GM19043 (cell line): ENCODE results near the gene VAC14.

Source experiments
- ATAC-seq: cut with Tn5 transposase; IDR thresholded peaks from one replicate; pipeline ENCODE4 v1.9.1; 2021; ENCODE audit warnings: low read depth; ENCODE audit not compliant: unreplicated experiment

The VAC14 gene

DNA sequence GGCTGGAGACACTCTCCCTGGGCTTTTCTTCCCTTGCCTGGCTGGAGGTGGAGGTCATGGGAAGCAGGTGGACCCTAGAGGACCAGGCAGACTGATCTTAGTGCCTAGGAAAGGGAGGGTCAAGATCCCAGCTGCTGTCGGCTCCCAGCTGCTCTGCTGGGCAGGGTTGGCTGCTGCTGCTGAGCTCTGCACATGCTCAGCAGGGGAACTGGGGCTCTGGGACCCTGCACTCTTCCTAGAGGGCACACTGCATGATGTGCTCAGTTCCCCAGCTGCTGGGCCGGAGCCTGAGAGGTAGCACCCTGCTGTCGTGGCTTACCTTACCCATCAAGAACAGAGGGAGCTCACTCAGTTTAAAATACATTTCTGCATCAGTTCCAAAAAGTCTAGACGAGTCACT is 34.3 kb downstream of the VAC14 start:
- ATAC-seq, result no peak

DNA sequence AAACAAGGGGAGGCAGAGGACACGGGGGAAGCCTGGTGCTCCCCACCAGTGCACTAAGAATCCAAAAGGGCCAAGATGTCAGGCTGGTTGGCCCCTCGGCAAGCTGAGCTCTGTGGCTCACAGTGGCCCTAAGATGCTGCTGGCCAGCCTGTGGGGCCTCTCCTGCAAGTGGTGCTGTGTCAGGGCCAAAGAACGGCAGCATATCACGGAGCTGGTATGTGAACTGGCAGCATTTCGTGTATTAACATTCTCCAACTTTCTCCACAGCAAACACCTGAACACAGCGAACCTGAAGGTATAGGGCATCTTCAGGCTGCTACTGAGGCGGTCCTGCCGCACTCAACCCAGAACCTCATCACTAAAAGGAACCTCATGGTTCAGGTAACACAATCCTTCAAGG is 34.8 kb downstream of the VAC14 start:
- no peak for ATAC-seq

DNA sequence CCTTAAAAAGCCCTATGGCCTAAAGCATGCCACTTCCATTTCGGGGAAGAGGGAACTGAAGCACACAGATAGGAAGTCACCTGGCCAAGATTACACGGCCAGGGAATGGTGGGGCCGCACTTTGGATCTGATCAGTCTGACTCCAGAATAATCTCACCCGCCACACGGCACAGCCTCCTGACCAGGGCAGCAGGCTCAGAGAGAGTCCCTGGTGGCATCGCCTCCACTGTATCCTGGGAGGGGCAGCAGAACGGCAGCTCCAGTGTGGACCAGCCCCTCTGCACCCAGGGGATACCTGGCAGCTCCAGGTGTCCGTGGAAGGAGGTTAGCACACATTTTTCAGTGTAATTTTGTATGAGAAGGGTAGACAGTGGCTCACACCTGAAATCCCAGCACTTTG is 35.5 kb downstream of the VAC14 start:
- ATAC-seq, result no peak

DNA sequence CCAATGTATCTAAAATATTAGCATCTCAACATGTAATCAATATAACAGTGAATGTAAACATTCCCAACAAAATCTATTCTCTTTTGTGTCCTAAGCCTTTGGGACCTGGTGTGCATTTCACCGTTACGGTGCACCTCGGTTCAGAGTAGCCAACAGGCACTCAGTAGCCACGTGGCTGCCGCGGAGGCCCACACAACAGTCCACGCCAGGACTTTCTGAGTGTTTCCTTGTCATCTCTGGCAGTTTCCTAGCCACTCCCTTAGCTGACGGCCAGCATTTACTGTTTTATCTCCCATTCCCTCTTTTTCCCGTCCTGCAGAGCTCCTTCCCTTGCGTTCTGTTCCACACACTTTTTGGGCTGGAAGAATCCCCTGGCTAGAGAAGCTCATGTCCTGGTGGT is 36.3 kb downstream of the VAC14 start:
- ATAC-seq, result no peak

DNA sequence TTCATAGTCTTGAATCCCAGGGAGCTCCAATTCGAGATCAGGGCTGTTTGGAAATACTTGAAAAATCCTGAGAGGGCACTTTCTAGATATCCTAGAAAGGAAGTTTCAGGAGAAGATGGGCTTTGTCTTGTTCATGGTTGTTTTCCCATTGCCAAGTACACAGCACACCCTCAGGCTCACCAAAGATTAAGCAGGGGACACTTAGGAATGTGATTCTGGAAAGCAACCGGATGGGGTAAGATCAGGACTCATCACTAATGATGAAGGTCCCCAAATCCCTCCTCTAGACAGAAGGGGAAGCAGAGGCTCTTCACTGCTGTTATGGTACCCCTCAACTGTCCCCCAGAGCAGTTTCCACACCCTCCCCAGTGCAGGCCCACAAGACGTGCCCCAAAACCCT is 40.7 kb downstream of the VAC14 start:
- ATAC-seq, result no peak

DNA sequence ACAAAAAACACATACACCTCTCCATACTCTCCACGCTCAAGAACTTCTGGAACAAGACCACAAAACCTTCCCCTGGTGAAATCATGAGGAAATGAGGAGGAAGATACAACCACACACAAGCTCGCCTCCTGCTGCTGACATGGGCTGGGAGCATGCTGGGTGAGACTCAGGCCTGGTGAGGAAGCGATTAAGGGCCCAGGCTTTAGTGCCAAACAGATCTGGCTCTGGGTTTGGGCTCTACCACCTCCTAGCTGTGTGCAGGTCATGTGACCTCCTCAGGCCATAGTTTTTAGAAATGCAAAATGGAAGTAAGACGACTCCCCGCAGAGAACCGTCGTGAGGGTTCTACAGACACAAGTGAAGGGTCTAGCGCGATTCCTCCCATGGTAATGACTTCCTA is 41.3 kb downstream of the VAC14 start:
- no peak for ATAC-seq

DNA sequence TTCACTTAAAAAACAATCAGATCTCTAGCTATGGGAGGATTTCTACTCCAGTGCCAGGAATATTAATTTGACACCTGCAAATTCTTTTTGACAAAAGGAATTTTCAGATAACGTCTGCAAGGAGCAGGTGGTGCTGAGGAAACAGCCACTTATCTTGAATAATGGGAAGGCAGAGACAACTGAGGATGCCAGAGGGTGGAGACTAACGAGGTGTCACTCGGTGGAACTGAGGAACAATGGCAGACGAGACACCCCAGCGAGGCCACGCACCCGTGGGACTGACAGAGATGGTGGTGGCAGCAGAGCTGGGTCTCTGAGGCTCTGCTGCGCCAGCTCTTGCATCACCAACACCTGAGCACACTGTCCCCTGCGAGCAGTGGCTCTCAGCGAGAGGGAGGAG is 42.2 kb downstream of the VAC14 start:
- ATAC-seq, result no peak

DNA sequence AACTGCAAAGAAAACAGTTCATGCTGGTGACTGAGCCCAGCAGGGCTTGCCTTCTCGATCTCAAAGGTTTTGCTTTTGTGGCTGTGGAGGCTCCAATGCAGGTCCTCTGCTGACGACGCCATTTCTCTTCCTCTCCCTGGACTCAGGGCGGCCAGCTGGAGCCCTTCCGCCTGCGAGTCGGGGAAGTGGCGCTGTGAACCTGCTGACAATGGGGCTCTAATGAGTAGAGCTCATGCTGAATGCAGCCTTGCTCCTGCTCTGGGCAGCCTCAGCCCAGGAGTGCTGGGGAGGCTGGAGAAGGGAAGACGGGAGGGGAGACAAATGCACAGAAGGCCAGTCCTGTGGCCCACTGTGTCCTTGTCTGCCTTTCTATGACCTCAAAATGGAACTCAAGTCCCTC is 43.8 kb downstream of the VAC14 start:
- ATAC-seq, result no peak

DNA sequence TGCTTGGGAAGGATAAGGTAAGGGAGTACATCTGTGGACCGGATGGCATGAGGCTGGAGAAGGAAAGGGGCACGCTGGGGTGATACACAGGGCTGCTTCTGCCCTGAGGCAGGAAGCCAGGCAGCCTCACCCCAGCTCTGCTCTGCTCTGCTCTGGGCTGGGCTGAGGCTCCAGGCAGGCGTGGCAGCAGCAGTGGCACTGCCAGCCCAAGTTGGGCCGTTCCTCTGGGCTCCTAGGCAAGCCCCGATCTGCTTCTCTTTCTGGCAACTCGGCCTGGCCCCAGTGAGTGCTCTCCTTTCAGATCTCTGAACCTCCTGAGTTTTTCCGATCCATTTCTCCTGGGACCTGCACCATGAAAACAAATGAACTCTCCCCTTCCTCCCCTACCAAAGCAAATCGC is 44.9 kb downstream of the VAC14 start:
- no peak for ATAC-seq

DNA sequence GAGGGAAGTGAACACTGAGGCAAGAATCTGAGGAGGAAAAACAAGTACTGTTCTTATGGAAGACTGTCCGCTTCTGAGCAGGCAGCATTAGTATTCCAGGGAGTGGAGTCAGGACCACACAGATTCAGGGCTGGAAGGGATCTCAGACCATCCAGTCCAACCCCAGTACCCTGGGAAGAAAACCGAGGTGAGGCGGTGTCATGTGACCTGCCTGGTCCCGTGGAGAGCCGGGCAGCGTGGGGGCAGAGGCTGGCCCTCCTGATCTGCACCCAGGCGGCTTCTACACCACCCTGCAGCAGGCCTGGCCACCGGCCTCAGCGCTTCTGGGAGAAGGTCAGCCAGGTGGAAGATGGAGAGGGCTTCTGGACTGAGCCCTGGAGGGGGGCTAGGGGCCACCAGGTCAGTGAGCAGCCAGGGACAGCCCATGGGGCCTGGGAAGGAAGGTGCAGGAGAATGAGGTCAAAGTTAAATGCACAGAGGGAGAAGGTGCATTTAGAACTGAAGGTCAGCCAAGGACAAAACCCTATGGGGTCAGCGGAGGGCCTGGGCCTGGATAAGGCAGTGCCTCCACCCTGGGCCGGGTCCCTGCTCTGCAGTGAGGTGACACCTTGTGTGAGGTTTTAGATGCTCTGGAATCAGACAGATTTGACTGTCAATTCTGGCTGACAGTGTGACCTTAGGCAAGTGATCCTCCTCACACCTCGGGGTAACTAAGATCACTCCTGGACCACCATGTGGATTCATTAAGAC is 45.9 kb downstream of the VAC14 start:
- no peak for ATAC-seq

DNA sequence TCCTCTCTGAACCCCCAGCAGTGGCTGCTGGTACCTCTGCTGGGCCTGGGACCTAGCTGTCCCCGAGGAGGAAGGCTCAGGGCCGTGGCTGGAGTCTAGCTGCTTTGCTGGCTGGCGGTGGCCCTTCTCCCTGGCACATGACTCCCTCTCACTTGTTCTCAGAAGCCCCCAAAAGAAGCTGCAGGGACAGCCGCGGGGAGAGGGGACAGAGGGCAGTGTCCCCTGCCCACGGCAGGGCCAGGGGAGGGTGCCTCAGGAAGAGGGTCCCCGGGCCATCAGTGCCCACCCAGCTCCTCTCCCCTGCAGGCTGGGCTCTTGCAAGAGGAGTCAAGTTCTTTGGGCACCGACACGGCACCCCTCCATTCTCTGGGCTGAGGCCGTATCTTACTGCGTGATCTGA is 46.6 kb downstream of the VAC14 start:
- ATAC-seq, result no peak

DNA sequence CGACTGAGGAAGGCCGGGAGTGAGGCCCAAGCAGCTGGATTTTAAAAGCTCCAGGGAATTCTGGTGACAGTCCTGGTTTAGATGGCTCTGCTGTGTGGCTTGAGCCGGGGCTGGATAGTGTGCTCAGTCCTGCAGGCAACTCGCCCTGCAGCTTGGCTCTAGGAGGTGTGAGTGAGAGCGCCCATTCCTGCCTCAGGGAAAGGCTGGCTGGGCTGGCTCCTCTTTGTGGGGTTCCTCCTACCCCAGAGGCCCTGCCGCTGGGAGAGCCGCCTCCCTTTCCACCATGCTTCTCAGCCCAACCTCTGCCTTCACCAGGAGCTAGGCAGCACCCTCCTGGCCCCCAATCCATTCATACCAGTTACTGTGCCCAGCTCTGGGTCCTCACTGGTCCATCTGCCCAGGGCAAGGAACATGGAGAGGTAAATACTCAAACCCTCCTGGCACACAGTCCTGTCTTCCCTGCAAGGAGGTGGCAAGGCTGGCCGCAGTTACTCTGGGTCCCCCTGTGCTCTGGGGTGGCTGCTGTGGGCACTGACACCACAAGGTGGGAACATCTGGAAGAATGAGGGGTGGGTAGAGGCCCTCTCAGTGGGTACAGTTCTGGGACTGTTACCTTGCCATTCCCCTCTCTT is 47.1 kb downstream of the VAC14 start:
- no peak for ATAC-seq

DNA sequence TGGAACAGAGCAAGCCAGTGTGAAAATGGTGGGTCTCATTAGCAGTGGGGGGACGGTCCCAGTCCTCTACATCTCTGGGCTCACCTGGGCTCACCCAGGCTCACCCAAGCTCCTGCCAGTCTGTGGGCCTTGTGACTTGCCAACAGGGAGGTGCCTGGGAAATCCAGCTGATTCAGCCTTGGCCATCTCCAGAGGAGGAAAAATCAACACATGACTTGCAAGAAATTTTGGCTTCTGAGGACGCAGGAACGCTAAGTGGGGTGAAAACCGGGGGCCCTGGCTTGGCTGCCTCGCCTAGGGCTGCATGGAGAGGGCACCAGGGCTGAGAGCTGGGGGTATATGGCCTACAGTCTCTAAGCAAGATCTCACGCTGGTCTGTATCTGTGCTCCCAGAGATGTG is 47.7 kb downstream of the VAC14 start:
- ATAC-seq, result no peak

DNA sequence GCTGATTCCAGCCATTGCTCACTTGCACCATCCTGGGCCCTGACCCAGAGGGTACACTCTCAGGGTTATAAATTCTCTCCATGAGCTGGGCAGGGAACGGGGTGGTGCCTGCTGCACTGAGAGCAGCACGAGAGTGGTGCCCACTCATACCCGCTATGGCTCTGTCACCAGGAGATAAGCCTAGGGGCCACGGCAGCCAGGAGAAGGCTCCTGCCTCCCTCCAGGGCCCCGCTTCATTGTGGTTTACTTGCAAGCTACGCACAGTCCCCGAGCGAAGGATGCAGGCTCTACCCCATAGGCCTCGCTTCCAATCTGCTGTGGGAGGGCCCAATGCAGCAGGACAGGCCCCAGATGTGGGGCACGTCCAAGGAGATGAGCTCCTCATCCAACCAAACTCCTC is 48.5 kb downstream of the VAC14 start:
- no peak for ATAC-seq

DNA sequence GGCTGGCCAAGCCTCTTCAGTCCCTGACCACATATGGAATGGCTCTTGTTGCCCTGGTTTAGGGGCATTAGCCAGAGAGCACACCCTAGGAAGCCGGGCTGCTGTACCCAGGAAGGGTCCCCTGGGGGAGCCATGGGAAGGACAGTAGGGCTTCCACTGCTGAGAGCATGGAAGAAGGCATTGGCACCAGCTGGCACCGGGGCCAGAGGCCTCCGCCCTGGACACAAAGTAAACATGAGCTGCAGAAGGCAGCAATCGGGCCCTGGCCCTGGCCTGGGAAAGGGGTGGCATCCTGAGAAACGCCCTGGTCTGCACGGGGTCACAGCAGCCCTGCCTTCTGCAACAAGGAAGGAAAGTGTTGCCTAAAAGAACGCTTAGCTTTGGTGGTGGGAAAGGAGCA is 49.4 kb downstream of the VAC14 start:
- ATAC-seq, result no peak

DNA sequence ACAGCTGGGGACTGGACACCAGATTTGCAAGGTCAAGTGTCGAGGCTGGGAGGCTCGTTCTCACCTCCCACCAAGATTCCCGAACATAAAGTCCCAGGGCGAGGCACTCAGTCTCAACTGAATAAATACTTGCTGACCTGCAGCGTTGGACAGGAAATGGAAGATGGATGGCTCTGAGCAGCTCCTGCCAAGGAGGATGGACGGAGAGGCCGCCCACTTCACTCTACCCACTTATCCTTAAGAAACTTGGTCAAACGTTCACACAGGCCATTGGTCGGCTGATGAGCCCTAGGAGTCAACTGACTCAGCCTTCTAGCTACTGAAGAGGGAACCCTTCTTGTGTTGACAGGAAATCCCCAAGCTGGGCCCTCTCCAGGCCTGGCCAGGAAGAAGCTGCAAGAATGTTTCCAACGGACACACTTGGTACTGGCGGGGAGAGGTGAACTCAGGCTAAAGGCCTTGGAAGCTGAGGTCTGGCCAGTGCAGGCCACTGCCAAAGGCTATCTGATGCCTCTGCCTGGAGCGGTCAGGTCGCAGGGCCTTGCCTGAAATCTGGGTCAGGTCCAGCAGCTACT is 50.0 kb downstream of the VAC14 start:
- no peak for ATAC-seq

DNA sequence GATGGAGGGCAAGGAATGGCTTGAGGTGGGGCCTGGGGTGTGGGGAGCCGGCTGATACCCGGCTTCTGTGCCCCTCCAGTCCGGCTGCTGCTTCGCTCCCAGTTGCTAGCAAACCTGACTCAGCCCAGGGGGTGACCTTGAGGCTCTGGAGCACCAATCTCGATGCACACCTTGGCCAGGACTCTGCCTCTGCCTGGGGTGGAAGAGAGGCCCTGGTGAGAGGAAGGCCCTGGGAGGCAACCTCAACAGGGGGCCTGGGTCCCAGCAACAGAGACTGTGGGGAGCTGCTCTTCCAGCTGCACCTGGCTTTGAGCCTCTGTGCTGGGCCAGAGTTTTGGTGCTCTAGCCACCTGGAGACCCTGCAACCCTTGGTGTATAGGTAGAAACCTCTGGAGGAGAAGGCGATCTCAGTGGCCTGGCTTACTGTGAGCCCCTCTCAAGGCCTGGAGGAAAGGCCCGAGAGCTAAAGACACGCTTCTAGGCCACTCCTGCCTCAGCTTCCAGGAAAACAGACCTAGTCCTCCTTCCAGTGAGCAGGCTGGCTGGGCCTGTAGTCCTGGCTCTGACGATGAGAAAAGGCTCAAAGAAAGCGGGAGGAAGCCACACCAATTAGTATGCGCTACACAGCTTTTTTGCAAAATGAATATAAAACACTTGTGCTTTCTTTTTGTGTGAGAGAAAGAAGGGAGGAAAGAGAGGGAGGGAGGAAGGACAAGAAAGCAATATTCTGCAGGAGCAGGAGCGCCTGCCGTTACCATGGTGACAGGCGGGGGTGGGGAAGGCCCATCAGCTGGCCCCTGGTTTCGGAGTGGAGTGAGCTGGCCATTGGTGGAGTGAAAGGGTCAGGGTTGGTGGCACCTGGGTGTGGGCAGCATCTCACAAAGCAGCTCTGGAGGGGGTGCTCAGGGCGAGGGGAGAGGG is 51.0 kb downstream of the VAC14 start:
- ATAC-seq, result no peak

DNA sequence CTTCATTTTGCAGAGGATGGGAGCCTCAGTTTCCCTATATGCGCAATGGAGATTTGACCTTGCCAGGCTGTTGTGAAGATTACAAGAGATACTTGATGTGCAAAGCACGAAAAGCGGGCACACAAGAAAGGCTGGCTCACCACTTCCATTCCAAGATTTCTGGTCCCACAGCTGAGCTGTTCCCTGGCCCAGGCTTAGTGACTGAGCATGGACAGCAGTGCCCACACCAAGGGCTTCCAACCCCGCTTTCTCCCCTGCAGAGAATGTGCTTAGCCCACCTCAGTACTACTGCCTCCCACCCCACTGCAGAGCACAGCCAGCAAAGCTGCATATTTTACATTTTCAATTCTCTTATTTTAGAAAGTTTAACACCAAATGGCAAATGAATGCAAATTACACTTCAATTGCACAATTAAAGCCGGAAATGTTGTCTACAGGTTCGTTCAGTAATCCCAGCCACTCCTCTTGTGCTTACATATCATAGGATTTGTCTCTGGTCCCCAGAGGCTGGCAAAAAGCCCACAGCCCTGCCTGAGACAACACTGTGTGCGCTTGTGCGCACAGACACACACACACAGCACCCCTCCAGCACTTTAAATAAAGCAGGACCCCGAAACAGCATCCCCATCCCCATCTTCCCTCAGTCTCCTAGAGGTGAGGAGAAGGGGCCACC is 51.8 kb downstream of the VAC14 start:
- ATAC-seq, result no peak

DNA sequence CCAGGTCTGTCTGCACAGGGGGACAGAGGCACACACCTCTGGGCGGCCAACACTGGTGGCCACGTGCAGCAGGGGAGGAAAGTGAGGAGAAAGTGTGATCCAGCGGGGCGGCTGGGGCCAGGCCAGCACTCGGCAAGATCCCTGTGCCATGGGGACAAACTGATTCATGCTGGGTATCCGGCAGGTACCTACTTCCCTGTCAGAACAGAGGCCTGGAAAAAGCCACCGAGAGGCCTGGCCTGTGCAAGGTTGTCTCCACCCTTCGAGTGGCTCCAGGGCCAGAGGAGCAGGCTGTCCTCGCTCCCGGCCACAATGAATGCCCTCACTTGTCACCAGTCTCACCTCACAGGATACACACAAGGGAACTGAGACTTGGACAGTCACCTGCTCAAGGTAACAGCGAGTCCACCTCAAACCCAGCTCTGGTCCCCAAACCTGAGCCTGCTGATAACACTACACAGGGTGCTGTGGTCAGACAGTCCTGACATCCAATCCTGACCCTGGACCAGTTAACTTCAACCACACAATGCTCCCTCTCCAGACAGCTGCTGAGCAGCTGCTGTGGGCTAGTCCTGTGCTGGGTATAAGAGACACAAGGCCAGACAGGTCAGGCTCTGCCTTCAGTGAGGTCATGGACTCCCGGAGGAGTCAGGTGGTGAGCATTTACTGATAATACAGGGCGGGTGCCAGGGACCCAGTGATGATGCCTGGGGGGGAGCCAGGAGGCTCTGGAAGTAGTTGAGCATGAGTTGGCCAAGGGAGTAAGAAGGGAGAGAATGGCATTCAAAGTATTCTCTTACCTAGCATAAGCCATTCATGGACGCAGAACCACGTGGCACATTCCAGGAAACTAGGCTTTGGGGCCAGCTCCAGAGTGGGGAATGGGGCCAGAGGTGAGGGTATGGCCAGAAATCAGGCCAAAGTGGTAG is 53.0 kb downstream of the VAC14 start:
- no peak for ATAC-seq
